HEK293 (cell line): ENCODE data around the gene ADAT2.

Source experiments
- CTCF ChIA-PET: fragments of 350-600 bp; formaldehyde crosslinking; extraction: SDS; loops from one replicate; lab custom pipeline; 2021; ENCODE audit warnings: antibody characterized with exemption; lab: Yijun Ruan, JAX
- POLR2A ChIA-PET: fragments of 300-600 bp; formaldehyde crosslinking; extraction: SDS; loops from one replicate; lab custom pipeline; 2020; ENCODE audit warnings: antibody characterized with exemption, inconsistent platforms; lab: Yijun Ruan, JAX
- H3K27ac ChIP-seq: fragments of 200-500 bp; sonication (Bioruptor generic); 2 replicates; pipeline ENCODE4 v1.5.1; 2014; ENCODE audit warnings: low read depth, low read length, control low read depth, inconsistent platforms; ENCODE audit errors: extremely low read depth
- H3K36me3 ChIP-seq, 2 experiments: fragments of 200-500 bp in 1 of 2; sonication (Bioruptor generic) in 1 of 2; 1 replicate in 1 of 2; 2 replicates in 1 of 2; pipeline ENCODE4 v1.5.1; 2014 to 2017; ENCODE audit warnings: inconsistent platforms in 2 of 2, low read length in 2 of 2; ENCODE audit not compliant: control insufficient read depth in 2 of 2, insufficient read depth in 1 of 2
- H3K4me1 ChIP-seq: fragments of 200-500 bp; sonication (Bioruptor generic); 2 replicates; pipeline ENCODE4 v1.5.1; 2014; ENCODE audit warnings: mild to moderate bottlenecking, low read length, inconsistent platforms; ENCODE audit not compliant: control insufficient read depth, insufficient read depth
- H3K4me3 ChIP-seq: 2 replicates; pipeline ENCODE4 v1.5.1; 2011; ENCODE audit warnings: low read depth, mild to moderate bottlenecking, control low read depth, low read length, moderate library complexity
- H3K9me3 ChIP-seq: fragments of 200-500 bp; sonication (Bioruptor generic); 2 replicates; pipeline ENCODE4 v1.5.1; 2014; ENCODE audit warnings: low read depth, low read length, inconsistent platforms; ENCODE audit not compliant: control insufficient read depth, insufficient read depth
- CTCF ChIP-seq: fragments of 450-650 bp; formaldehyde crosslinking; IDR thresholded peaks from 2 replicates; pipeline ENCODE4 v1.5.1; 2016; ENCODE audit warnings: missing biosample characterization, missing genetic modification characterization
- EGR2 ChIP-seq: fragments of 450-650 bp; formaldehyde crosslinking; IDR thresholded peaks from 2 replicates; pipeline ENCODE4 v1.5.1; 2016; ENCODE audit warnings: low read depth, missing biosample characterization, missing genetic modification characterization
- GLIS1 ChIP-seq: fragments of 450-650 bp; formaldehyde crosslinking; IDR thresholded peaks from 2 replicates; pipeline ENCODE4 v1.5.1; 2016; ENCODE audit warnings: missing biosample characterization, missing genetic modification characterization
- HOXD13 ChIP-seq: sonication (generic); formaldehyde crosslinking; IDR thresholded peaks from 2 replicates; pipeline ENCODE4 v1.8.0; 2022; ENCODE audit warnings: missing genetic modification reagents, borderline replicate concordance
- PRDM2 ChIP-seq: fragments of 450-650 bp; formaldehyde crosslinking; IDR thresholded peaks from 2 replicates; pipeline ENCODE4 v1.5.1; 2016; ENCODE audit warnings: missing biosample characterization, missing genetic modification characterization, borderline replicate concordance
- SP7 ChIP-seq: fragments of 450-650 bp; formaldehyde crosslinking; IDR thresholded peaks from 2 replicates; pipeline ENCODE4 v1.5.1; 2016; ENCODE audit warnings: missing biosample characterization, missing genetic modification characterization
- ZBTB6 ChIP-seq: fragments of 450-650 bp; formaldehyde crosslinking; IDR thresholded peaks from 2 replicates; pipeline ENCODE4 v1.5.1; 2017; ENCODE audit warnings: missing biosample characterization, missing genetic modification characterization
- ZNF112 ChIP-seq: fragments of 450-650 bp; formaldehyde crosslinking; IDR thresholded peaks from 2 replicates; pipeline ENCODE4 v1.5.0; 2017; ENCODE audit warnings: missing biosample characterization, missing genetic modification characterization
- ZNF280C ChIP-seq: fragments of 450-650 bp; formaldehyde crosslinking; IDR thresholded peaks from 2 replicates; pipeline ENCODE4 v1.5.1; 2016; ENCODE audit warnings: missing biosample characterization, missing genetic modification characterization
- ZNF426 ChIP-seq: fragments of 450-650 bp; formaldehyde crosslinking; IDR thresholded peaks from 2 replicates; pipeline ENCODE4 v1.5.1; 2017; ENCODE audit warnings: missing biosample characterization, missing genetic modification characterization, mild to moderate bottlenecking, inconsistent platforms, moderate library complexity
- ZNF530 ChIP-seq: fragments of 450-650 bp; formaldehyde crosslinking; IDR thresholded peaks from 2 replicates; pipeline ENCODE4 v1.5.1; 2016; ENCODE audit warnings: low read depth, missing biosample characterization, missing genetic modification characterization
- ZNF560 ChIP-seq: fragments of 450-650 bp; formaldehyde crosslinking; IDR thresholded peaks from 2 replicates; pipeline ENCODE4 v1.5.1; 2017; ENCODE audit warnings: missing biosample characterization, missing genetic modification characterization, borderline replicate concordance
- ZNF571 ChIP-seq: fragments of 450-650 bp; formaldehyde crosslinking; IDR thresholded peaks from 2 replicates; pipeline ENCODE4 v1.5.0; 2017; ENCODE audit warnings: missing biosample characterization, missing genetic modification characterization
- ZNF600 ChIP-seq: fragments of 450-650 bp; formaldehyde crosslinking; IDR thresholded peaks from 2 replicates; pipeline ENCODE4 v1.5.1; 2016; ENCODE audit warnings: missing biosample characterization, missing genetic modification characterization
- ZNF621 ChIP-seq: fragments of 450-650 bp; formaldehyde crosslinking; IDR thresholded peaks from 2 replicates; pipeline ENCODE4 v1.5.1; 2017; ENCODE audit warnings: missing biosample characterization, missing genetic modification characterization
- ZNF660 ChIP-seq: fragments of 450-650 bp; IDR thresholded peaks from 2 replicates; pipeline ENCODE4 v1.5.1; 2018; ENCODE audit warnings: missing biosample characterization, mild to moderate bottlenecking, missing genetic modification characterization
- ZNF768 ChIP-seq: fragments of 450-650 bp; formaldehyde crosslinking; IDR thresholded peaks from 2 replicates; pipeline ENCODE4 v1.5.1; 2018; ENCODE audit warnings: missing biosample characterization, mild to moderate bottlenecking, missing genetic modification characterization
- ZNF837 ChIP-seq: fragments of 450-650 bp; formaldehyde crosslinking; IDR thresholded peaks from 2 replicates; pipeline ENCODE4 v1.5.1; 2016; ENCODE audit warnings: missing biosample characterization, missing genetic modification characterization
- ZSCAN5A ChIP-seq: fragments of 450-650 bp; formaldehyde crosslinking; IDR thresholded peaks from 2 replicates; pipeline ENCODE4 v1.5.1; 2016; ENCODE audit warnings: missing biosample characterization, missing genetic modification characterization

Gene ADAT2

GRCh38 chr6:143468026-143468425 is 17.5 kb upstream of the ADAT2 start (continued):
- TF ChIP-seq PRDM2 (tag by site-specific recombination) (no peak), ZNF112 (tag by site-specific recombination) (no peak)

GRCh38 chr6:143465546-143465945 is 15.1 kb upstream of the ADAT2 start:
- TF ChIP-seq SP7 (tag by site-specific recombination) (no peak), ZNF768 (tag by site-specific recombination) (no peak), ZNF560 (tag by site-specific recombination) (no peak), CTCF (no peak), EGR2 (no peak), ZNF837 (tag by site-specific recombination) (no peak)
- CTCF ChIA-PET, result no interaction called here
- POLR2A ChIA-PET, result no interaction called here
- H3K27ac ChIP-seq, result no peak overlapping the region
- no peak overlapping the region for H3K4me3 ChIP-seq
- no peaks in the 10 kb centered on the region for H3K4me1 ChIP-seq
- no peaks in the 10 kb centered on the region for H3K9me3 ChIP-seq
- peaks cover 18 to 25% of the 10 kb centered on the region in 2 experiments for H3K36me3 ChIP-seq

GRCh38 chr6:143457563-143458359 is 7.3 kb upstream of the ADAT2 start:
- POLR2A ChIA-PET, result no interaction called here
- TF ChIP-seq ZNF621 (no peak), SP7 (tag by site-specific recombination) (no peak), ZNF280C (tag by site-specific recombination) (no peak), ZSCAN5A (tag by site-specific recombination) (no peak), ZNF600 (tag by site-specific recombination) (no peak), ZBTB6 (tag by site-specific recombination) (no peak), ZNF660 (tag by site-specific recombination) (no peak), ZNF426 (tag by site-specific recombination) (no peak), GLIS1 (tag by site-specific recombination) (no peak), ZNF571 (tag by site-specific recombination) (no peak), ZNF530 (tag by site-specific recombination) (no peak), HOXD13 (CRISPR knock-in tag) (no peak)
- TF ChIP-seq, all 188 proteins: peak for 0
- Histone ChIP-seq H3K4me1 (no peaks in the 10 kb centered on the region), H3K9me3 (no peaks in the 10 kb centered on the region), H3K36me3 (peaks cover 21 to 33% of the 10 kb centered on the region in 2 experiments), H3K27ac (no peak overlapping the region), H3K4me3 (no peak overlapping the region)
- CTCF ChIA-PET, result interaction anchor here (0.6 to 1.5 kb wide), 2 partner anchors 55 to 485 kb away, joined by 5 read pairs; no protein-coding TSS in a partner anchor
